ENCODE data around the gene NUTM2F. TPM values are rescaled to one million over a fixed set of nuclear protein-coding genes. Genes with fewer than 3 reads are reported as not detected.
"Not testable (repeated sequence)": the region's sequence is repeated elsewhere in the genome, so short reads cannot be mapped to it uniquely, and the experiment has no call there.

NUTM2F gene
- total and polyA plus RNA-seq, 4 experiments from 2014 or later: not detected

DNA sequence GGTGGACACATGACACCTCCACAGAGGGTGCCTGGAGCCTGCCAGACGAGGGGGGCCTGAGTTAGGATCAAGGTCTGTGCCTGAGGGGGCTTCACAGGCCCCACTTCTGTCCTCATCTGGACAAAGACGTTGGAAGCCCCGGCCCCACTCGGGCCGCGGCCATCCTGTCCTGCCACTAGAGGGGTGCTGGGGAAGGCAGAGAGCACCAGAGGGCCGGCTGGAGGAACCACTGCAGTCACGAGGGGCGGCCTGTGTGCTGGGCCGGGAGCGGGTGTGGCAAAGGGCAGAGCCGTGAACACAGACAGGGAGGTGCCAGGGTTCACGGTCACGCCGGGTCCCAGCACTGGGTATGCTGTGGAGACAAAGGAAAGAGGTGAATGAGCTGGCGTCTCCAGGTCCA lies 2.9 kb downstream of the NUTM2F start:
- DNase-seq; H3K9me3 Mint-ChIP-seq; intact Hi-C loops (cut with micrococcal nuclease); CTCF ChIA-PET (ENCODE audit: partially characterized antibody); H3K36me3 Mint-ChIP-seq; H3K27ac ChIP-seq (ENCODE audit: low read depth, low read length); H3K27me3 Mint-ChIP-seq; H3K4me3 ChIP-seq (ENCODE audit: low read length in 2 of 2); H3K27ac Mint-ChIP-seq; H3K9me3 ChIP-seq (ENCODE audit: control insufficient read depth in 1 of 2, low read length in 2 of 2); H3K4me1 Mint-ChIP-seq; H3K27me3 ChIP-seq (ENCODE audit: insufficient read depth, low read length); H3K4me1 ChIP-seq (ENCODE audit: insufficient read depth, low read length); H3K36me3 ChIP-seq (ENCODE audit: insufficient read depth, low read length); H3K4me3 Mint-ChIP-seq; POLR2A ChIA-PET (ENCODE audit: partially characterized antibody): not testable (repeated sequence)

DNA sequence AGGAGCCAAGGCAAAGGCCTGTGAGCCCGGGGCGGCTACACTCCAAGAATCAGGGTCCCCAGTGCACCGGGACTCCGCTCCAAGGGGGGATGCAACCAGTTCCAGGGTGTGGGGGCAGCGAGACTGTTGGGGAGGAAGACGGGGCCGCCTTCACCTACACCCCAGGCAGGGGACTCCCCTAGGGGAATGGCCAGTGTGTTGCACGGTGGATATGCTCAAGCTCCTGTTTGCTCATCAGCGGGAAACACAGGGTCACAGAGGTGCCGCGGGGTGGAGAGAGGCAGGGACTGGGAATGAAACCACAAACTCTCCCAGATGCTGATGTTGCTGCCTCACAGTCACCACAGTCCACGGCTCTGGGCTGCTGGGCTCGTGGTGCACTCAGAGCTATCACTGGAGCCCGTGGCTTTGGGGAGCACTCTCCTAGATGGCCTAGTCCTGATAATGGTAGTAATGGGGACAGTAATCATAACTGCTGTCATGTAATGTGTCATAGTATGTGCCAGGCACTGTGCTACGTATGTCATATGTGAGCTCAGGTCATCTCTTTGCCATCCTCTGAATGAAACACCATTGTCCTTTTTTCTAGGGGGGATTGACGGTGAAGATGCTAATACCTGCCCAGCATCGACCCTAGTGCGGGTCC lies 5.2 kb downstream of the NUTM2F start:
- POLR2A ChIA-PET (ENCODE audit: partially characterized antibody); H3K4me1 Mint-ChIP-seq: not testable (repeated sequence)

DNA sequence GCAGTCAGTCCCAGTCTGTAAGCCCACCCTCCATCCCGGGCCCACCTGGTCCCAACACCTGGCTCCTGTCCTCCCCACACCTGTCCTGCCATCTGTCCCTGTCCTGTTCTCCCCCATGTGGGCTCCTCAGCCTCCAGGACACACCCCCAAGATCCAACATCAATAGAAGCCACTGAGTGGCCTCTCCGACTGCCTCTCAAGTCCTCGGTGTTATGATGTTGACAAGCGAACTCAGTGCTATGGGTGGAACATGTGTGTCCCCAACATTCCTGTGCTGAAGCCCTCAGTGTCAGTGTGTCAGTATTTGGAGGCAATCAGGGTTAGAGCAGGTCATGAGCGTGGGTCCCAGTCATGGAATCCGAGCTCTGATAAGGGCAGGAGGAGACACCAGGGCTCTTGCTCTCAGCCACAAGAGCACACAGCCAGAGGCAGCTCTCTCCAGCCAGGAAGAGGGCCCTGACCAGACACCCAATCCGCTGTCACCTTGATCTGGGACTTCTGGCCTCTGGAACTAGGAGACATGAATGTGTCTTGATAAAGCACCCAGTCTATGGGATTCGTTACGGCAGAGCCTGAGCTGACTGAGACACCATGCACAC lies 6.0 kb downstream of the NUTM2F start:
- H3K27me3 ChIP-seq (ENCODE audit: insufficient read depth, low read length); H3K4me1 ChIP-seq (ENCODE audit: insufficient read depth, low read length); H3K4me3 ChIP-seq (ENCODE audit: low read length in 2 of 2); CTCF ChIA-PET (ENCODE audit: partially characterized antibody); POLR2A ChIA-PET (ENCODE audit: partially characterized antibody); H3K4me3 Mint-ChIP-seq; H3K36me3 ChIP-seq (ENCODE audit: insufficient read depth, low read length); DNase-seq; H3K27ac ChIP-seq (ENCODE audit: low read depth, low read length); H3K36me3 Mint-ChIP-seq; H3K9me3 ChIP-seq (ENCODE audit: control insufficient read depth in 1 of 2, low read length in 2 of 2); H3K27ac Mint-ChIP-seq; H3K4me1 Mint-ChIP-seq; intact Hi-C loops (cut with micrococcal nuclease); H3K27me3 Mint-ChIP-seq; H3K9me3 Mint-ChIP-seq: not testable (repeated sequence)

More for the DNA sequence above, 5.2 kb downstream of the NUTM2F start:
- intact Hi-C loops (cut with micrococcal nuclease); H3K9me3 ChIP-seq (ENCODE audit: control insufficient read depth in 1 of 2, low read length in 2 of 2); H3K36me3 ChIP-seq (ENCODE audit: insufficient read depth, low read length); H3K4me3 Mint-ChIP-seq; H3K4me3 ChIP-seq (ENCODE audit: low read length in 2 of 2); H3K9me3 Mint-ChIP-seq; H3K4me1 ChIP-seq (ENCODE audit: insufficient read depth, low read length); H3K27ac Mint-ChIP-seq; H3K27me3 Mint-ChIP-seq; H3K36me3 Mint-ChIP-seq; DNase-seq; H3K27me3 ChIP-seq (ENCODE audit: insufficient read depth, low read length); H3K27ac ChIP-seq (ENCODE audit: low read depth, low read length); CTCF ChIA-PET (ENCODE audit: partially characterized antibody): not testable (repeated sequence)

DNA sequence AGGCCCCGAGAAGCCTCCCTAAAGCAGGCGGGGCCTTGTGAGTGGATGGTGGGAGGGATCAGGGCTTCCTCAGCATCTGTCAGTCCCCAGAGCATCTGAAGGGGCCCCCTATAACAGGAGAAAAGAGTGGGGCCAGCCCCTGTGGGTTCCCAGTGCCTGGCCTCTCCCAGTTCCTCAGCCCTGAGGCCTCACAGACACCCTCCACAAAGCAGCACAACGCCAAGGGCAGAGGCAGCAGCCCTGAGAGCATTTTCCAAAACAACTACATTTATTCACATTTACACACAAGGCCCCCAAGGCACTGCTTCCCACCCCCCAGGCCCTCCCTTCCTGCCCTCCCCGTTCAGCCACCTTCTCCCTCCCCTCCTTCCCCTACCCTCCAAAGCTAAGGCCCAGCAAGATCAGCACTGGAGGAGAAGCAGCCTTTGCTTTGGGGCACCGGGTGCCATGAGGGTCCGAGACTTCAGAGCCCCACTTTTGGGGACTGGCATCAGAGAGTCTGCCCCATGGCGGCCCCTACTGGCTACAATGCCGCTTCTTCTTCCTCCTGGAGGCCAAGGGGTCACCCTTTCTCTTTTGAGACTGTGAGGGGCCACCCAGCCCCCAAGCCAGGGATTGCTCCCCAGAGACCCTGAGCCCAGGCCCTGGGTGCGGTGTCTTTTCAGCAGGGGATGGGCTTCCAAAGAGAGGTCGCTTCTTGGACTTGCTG lies 10.3 kb downstream of the NUTM2F start:
- H3K9me3 Mint-ChIP-seq; H3K27ac Mint-ChIP-seq; H3K9me3 ChIP-seq (ENCODE audit: control insufficient read depth in 1 of 2, low read length in 2 of 2); H3K27me3 Mint-ChIP-seq; H3K4me1 ChIP-seq (ENCODE audit: insufficient read depth, low read length); H3K4me1 Mint-ChIP-seq; POLR2A ChIA-PET (ENCODE audit: partially characterized antibody); H3K4me3 ChIP-seq (ENCODE audit: low read length in 2 of 2); H3K27me3 ChIP-seq (ENCODE audit: insufficient read depth, low read length); H3K36me3 ChIP-seq (ENCODE audit: insufficient read depth, low read length); DNase-seq; H3K36me3 Mint-ChIP-seq; intact Hi-C loops (cut with micrococcal nuclease); H3K4me3 Mint-ChIP-seq; H3K27ac ChIP-seq (ENCODE audit: low read depth, low read length); CTCF ChIA-PET (ENCODE audit: partially characterized antibody): not testable (repeated sequence)

DNA sequence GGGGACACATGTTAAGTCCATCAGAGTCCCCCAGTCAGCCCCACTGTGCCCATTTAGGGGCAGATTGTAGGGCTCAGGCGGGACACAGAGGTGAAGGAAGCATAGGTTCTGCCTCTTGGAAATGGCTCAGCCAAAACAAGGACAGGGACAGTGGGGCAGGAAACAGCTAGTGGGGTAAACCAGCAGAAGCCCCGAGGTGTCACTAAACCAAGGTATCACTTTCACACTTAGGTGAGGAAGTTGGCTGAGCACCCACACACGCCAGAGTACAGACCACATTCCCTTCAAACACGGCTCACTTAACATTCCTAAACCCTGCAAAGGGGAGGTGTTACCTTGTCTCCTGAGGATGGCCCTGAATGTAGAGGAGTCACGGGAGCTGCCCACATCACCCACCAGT lies 12.2 kb downstream of the NUTM2F start:
- H3K27ac ChIP-seq (ENCODE audit: low read depth, low read length); H3K36me3 Mint-ChIP-seq; H3K4me3 ChIP-seq (ENCODE audit: low read length in 2 of 2); H3K27me3 Mint-ChIP-seq; H3K4me1 Mint-ChIP-seq; H3K9me3 Mint-ChIP-seq; H3K4me1 ChIP-seq (ENCODE audit: insufficient read depth, low read length); intact Hi-C loops (cut with micrococcal nuclease); H3K27me3 ChIP-seq (ENCODE audit: insufficient read depth, low read length); CTCF ChIA-PET (ENCODE audit: partially characterized antibody); H3K4me3 Mint-ChIP-seq; H3K36me3 ChIP-seq (ENCODE audit: insufficient read depth, low read length); POLR2A ChIA-PET (ENCODE audit: partially characterized antibody); DNase-seq; H3K9me3 ChIP-seq (ENCODE audit: control insufficient read depth in 1 of 2, low read length in 2 of 2); H3K27ac Mint-ChIP-seq: not testable (repeated sequence)

DNA sequence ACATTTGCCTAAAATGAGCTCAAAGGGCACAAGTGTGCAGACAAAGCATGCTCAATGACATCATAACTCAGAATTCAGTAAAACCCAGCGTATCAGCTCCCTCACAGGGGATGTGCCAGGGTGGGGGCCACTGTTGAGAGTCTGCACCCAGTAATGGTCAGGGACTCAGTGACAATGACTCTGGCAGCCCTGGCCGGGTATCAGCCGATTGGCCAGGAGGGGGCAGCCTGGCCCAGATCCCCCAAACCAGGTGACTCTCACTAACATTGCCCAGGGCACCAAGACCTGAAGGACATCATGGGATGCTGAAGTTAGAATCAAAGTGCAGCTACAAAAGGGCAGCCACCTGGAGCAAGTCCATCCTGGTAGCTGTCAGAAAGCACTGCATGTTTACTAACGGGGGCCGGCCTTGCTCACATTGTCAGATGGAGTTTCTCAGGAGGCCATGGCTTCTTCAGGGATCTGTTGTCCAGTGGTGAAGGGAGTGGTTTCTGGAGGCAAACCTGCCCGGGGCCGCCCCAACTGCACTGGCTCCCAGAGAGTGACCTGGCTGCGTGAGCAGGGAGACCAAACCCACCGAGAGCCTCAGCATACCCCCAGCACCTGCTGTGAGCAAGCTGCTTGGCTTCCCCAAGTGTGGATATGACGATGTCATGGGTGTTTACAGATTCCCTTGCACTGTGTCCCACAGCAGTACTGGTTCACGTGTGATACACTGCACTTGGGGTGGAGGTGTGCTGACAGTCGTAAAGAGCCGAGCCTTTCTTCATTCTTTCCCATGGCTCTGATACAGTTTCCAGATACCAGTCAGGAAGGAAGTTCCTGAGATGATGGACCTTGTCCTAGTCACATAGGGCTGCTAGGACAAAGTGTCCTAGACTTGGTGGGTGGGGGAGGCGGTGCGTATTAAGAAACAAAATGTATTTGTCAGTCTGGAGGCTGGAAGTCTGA lies 13.1 kb downstream of the NUTM2F start:
- H3K36me3 Mint-ChIP-seq; H3K36me3 ChIP-seq (ENCODE audit: insufficient read depth, low read length); H3K4me1 ChIP-seq (ENCODE audit: insufficient read depth, low read length); H3K4me3 Mint-ChIP-seq; intact Hi-C loops (cut with micrococcal nuclease); DNase-seq; H3K4me3 ChIP-seq (ENCODE audit: low read length in 2 of 2); CTCF ChIA-PET (ENCODE audit: partially characterized antibody); H3K4me1 Mint-ChIP-seq; H3K27me3 ChIP-seq (ENCODE audit: insufficient read depth, low read length); H3K27ac Mint-ChIP-seq; H3K9me3 ChIP-seq (ENCODE audit: control insufficient read depth in 1 of 2, low read length in 2 of 2); H3K27me3 Mint-ChIP-seq; H3K9me3 Mint-ChIP-seq; H3K27ac ChIP-seq (ENCODE audit: low read depth, low read length); POLR2A ChIA-PET (ENCODE audit: partially characterized antibody): not testable (repeated sequence)

DNA sequence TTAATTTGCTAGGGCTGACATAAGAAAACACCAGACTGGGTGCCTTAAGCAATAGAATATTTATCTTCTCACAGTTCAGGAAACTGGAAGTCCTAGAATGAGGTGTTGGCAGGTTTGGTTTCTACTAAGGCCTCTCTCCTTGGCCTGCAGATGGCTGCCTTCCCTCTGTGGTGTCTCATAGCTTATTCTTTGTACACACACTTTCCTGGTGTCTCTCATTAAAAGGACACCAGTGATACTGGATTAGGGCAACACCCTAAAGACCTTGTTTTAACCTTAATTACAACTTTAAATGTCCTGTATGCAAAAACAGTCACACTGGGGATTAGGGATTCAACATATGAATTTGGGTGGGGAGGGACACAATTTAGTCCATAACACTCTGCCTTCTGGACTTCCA lies 25.1 kb downstream of the NUTM2F start:
- Mint-ChIP-seq H3K27me3 (no peaks in the 10 kb centered on the region), H3K36me3 (peaks cover 17 to 21% of the 10 kb centered on the region in 2 donors), H3K4me3 (no peak overlapping the region), H3K9me3 (no peaks in the 10 kb centered on the region), H3K27ac (no peak overlapping the region), H3K4me1 (no peaks in the 10 kb centered on the region)
- H3K4me3 ChIP-seq (ENCODE audit: low read length in 2 of 2): no peak overlapping the region
- DNase-seq: no peak
- H3K4me1 ChIP-seq (ENCODE audit: insufficient read depth, low read length): no peaks in the 10 kb centered on the region
- no peak overlapping the region for H3K27ac ChIP-seq (ENCODE audit: low read depth, low read length)
- POLR2A ChIA-PET (ENCODE audit: partially characterized antibody): no interaction called here
- no peaks in the 10 kb centered on the region for H3K27me3 ChIP-seq (ENCODE audit: insufficient read depth, low read length)
- intact Hi-C loops (cut with micrococcal nuclease): no loop called here
- CTCF ChIA-PET (ENCODE audit: partially characterized antibody): no interaction called here
- H3K36me3 ChIP-seq (ENCODE audit: insufficient read depth, low read length): no peaks in the 10 kb centered on the region
- no peaks in the 10 kb centered on the region for H3K9me3 ChIP-seq (ENCODE audit: control insufficient read depth in 1 of 2, low read length in 2 of 2)
